Measurements from ENCODE around the gene OLIG2. TPM values are rescaled to one million over a fixed set of nuclear protein-coding genes. Genes with fewer than 3 reads are reported as not detected.

Gene OLIG2
- total RNA-seq, 4 donors from 2014 or later, result 0.11 TPM; not detected in 3

DNA sequence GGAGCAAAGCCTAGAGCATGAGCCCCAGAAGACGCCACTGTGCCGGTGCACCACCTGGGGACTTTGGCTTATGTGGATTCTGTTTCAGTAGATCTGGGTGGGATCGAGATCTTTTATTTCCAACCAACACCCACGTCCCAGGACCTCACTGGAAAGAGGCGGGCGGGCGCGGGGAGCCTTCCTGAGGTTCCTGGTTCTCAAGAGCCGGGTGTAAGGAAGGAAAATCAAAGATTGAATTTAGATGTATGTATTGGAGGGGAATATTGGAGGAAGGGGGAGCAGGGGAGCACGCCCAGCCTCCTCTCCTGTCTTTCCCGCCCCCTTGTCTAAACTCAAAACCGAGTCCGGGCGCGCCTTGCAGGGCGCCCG lies 6.2 kb upstream of the OLIG2 start:
- Histone ChIP-seq H3K27me3 (peaks cover 50% of the 10 kb centered on the region), H3K9me3 (no peaks in the 10 kb centered on the region), H3K36me3 (no peaks in the 10 kb centered on the region), H3K4me3 (replicated peaks in 1 of 3) (no peak overlapping the region), H3K4me1 (peaks cover 0 to 5% of the 10 kb centered on the region in 2 donors), H3K27ac (no peak overlapping the region)
- intact Hi-C loops (cut with DNase I), result no loop called here
- TF ChIP-seq POLR2A (IDR thresholded peaks at IDR 0.05), result no peak
- TF ChIP-seq, protein P1, sequence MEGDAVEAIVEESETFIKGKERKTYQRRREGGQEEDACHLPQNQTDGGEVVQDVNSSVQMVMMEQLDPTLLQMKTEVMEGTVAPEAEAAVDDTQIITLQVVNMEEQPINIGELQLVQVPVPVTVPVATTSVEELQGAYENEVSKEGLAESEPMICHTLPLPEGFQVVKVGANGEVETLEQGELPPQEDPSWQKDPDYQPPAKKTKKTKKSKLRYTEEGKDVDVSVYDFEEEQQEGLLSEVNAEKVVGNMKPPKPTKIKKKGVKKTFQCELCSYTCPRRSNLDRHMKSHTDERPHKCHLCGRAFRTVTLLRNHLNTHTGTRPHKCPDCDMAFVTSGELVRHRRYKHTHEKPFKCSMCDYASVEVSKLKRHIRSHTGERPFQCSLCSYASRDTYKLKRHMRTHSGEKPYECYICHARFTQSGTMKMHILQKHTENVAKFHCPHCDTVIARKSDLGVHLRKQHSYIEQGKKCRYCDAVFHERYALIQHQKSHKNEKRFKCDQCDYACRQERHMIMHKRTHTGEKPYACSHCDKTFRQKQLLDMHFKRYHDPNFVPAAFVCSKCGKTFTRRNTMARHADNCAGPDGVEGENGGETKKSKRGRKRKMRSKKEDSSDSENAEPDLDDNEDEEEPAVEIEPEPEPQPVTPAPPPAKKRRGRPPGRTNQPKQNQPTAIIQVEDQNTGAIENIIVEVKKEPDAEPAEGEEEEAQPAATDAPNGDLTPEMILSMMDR (IDR thresholded peaks at IDR 0.05), result no peak
- WGBS, 2 donors, result 4 to 10% methylated on average over 9 to 14 of the region's 17 CpGs
- DNase-seq, result no peak

DNA sequence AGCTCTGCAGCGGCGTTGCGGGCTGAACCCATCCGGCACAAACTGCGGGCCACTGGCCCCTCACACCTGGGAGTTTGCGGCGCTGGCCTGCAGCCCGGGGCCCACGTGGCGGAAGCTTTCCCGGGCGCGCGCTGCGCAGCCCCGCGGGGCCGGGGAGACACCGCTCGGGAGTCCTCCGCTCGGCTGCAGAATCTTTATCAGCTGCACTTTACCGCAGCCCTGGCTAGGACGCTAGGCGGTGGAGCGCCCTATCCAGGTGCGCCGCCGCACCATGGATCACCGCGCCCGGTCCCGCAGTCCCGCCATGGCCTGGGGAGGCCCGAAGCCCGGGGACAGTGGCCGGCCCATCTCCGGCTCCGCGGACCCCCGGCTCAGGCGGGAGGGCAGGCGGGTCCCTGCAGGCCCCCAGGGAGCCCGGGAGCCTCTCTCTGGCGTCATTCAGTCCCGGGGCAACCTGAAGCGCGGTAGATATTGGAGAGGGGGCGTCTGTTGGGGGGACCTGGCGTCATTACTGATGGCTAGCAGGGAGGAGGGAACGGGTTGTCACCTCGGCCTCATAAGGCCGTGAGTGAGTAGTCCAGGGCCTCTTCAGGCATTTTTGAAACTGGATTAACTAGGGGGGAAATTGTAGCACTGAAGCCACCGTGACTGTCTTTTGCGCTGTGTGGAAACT lies 5.7 kb upstream of the OLIG2 start:
- Histone ChIP-seq H3K4me3 (replicated peaks in 1 of 3) (no peak overlapping the region), H3K4me1 (peaks cover 0 to 5% of the 10 kb centered on the region in 2 donors), H3K9me3 (no peaks in the 10 kb centered on the region), H3K27ac (no peak overlapping the region), H3K36me3 (no peaks in the 10 kb centered on the region), H3K27me3 (peaks cover 56% of the 10 kb centered on the region)
- WGBS, 2 donors, result 2 to 4% methylated on average over 13 to 18 of the region's 55 CpGs
- intact Hi-C loops (cut with DNase I), result no loop called here
- TF ChIP-seq, protein P1 (IDR thresholded peaks at IDR 0.05), result no peak
- TF ChIP-seq POLR2A (IDR thresholded peaks at IDR 0.05), result no peak
- DNase-seq, result no peak

DNA sequence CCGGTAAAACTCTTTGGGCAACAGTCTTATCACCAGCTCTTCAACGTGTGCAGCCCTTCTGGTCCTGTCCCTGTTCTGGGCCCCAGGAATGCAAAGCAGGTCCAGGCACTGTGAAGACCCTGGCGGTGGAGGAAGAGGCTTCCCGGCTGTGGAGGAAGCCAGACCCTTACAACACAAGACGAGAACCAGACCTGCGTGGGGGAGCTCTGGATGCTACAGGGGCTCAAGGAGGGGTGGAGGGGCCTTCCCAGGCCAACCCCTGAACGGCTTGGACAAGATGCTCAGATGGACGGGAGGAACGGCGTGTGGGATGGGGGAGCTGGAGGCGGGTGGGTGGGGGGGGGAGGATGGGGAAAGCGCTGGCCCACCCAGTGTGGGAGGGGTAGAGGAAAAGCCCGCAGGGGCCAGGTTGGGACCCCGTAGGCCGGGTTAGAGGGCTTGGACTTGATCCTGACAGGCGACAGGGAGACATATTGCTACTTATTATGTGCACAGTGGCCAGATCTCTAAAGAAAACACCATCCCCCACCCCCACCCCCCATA lies 5.1 kb upstream of the OLIG2 start:
- Histone ChIP-seq H3K27me3 (peaks cover 56% of the 10 kb centered on the region), H3K4me3 (replicated peaks in 1 of 3) (no peak overlapping the region), H3K9me3 (no peaks in the 10 kb centered on the region), H3K36me3 (no peaks in the 10 kb centered on the region), H3K4me1 (peaks cover 0 to 11% of the 10 kb centered on the region in 2 donors), H3K27ac (no peak overlapping the region)
- no peak for DNase-seq
- intact Hi-C loops (cut with DNase I), result no loop called here
- WGBS, 2 donors, result 3 to 8% methylated on average over 11 to 13 of the region's 16 CpGs
- TF ChIP-seq, protein P1 (IDR thresholded peaks at IDR 0.05), result no peak
- no peak for TF ChIP-seq POLR2A (IDR thresholded peaks at IDR 0.05)

DNA sequence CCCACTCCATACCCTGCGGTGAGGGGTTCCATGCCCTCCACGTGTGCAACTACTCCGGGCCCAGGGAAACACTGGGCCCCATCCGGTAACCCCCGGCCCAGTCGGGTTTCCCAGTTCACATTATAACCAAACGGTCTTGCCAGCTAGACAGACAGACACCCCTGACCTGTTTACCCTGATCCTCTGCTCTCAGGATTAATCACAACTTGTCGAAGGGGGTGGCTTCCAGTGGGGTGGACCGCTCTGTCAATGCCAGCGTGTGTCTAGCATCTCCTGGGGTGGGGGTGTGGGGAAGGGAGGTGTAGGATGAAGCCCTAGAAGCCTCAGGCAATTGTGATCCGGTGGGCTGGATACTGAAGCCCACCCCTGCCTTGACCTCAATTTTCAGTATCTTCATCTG lies 4.6 kb upstream of the OLIG2 start:
- intact Hi-C loops (cut with DNase I), result no loop called here
- H3K9me3 ChIP-seq, result no peaks in the 10 kb centered on the region
- H3K27ac ChIP-seq, result no peak overlapping the region
- 6 to 19% methylated on average over 5 to 9 of the region's 11 CpGs for WGBS, 2 donors
- H3K4me1 ChIP-seq, result peaks cover 0 to 13% of the 10 kb centered on the region in 2 donors
- H3K27me3 ChIP-seq, result peaks cover 56% of the 10 kb centered on the region
- DNase-seq, result no peak
- no peak overlapping the region for H3K4me3 ChIP-seq (replicated peaks in 1 of 3)
- no peaks in the 10 kb centered on the region for H3K36me3 ChIP-seq
- TF ChIP-seq, protein P1 (IDR thresholded peaks at IDR 0.05), result no peak
- TF ChIP-seq POLR2A (IDR thresholded peaks at IDR 0.05), result no peak

DNA sequence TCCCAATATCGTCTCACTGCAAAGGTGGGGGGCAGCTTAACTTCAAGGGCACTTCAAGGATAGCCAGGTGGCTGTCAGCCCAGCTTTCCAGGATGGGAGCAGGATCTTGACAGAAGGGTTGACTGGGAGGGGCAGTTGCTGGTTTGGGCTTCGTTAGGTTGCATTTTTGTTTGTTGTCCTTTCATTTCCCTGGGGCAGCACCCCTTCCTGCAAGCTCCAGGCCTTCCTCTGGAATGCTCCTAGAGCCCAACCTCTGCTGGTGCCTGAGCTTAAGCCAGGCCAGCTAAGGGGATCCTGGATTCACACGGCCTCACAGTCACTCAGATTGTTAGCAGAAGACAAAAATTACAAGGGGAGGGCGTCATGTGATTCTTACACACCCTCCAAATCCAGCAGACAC lies 4.1 kb upstream of the OLIG2 start:
- TF ChIP-seq, protein P1 (IDR thresholded peaks at IDR 0.05), result no peak
- no peak for TF ChIP-seq POLR2A (IDR thresholded peaks at IDR 0.05)
- Histone ChIP-seq H3K4me3 (replicated peaks in 1 of 3) (no peak overlapping the region), H3K27me3 (peaks cover 56% of the 10 kb centered on the region), H3K9me3 (no peaks in the 10 kb centered on the region), H3K4me1 (peaks cover 0 to 13% of the 10 kb centered on the region in 2 donors), H3K27ac (no peak overlapping the region), H3K36me3 (no peaks in the 10 kb centered on the region)
- DNase-seq, result no peak
- intact Hi-C loops (cut with DNase I), result no loop called here
- 13 to 16% methylated on average over 4 of the region's 4 CpGs for WGBS, 2 donors
